A673 (cell line): ENCODE measurements around the gene TOGARAM1. TPM values are rescaled to one million over a fixed set of nuclear protein-coding genes. Genes with fewer than 3 reads are reported as not detected.

Source experiments
- BruUV-seq: library from RNA; stranded (reverse); fragments of 400-500 nt; replicated peaks from 2 replicates; lab custom pipeline; 2021; lab: Mats Ljungman, UMichigan
- CTCF ChIA-PET: fragments of 300-600 bp; sonication (Branson Sonifier 250); formaldehyde crosslinking; loops from one replicate; lab custom pipeline; 2022; ENCODE audit warnings: antibody characterized with exemption; lab: Charles Lee
- POLR2A ChIA-PET: fragments of 300-600 bp; sonication (Branson Sonifier 250); formaldehyde crosslinking; loops from one replicate; lab custom pipeline; 2022; ENCODE audit warnings: antibody characterized with exemption; ENCODE audit not compliant: low non-redundant PET; lab: Charles Lee
- DNase-seq: peaks from one replicate; pipeline ENCODE4 v3.0.0-alpha.2; 2015; ENCODE audit warnings: low spot score
- H3K27ac ChIP-seq: fragments of 200-600 bp; sonication (generic); 2 replicates; pipeline ENCODE4 v1.5.1; 2016; ENCODE audit warnings: mixed run types, low read depth, mild to moderate bottlenecking, mixed read lengths, antibody characterized with exemption, low read length; ENCODE audit not compliant: poor library complexity, severe bottlenecking
- H3K27me3 ChIP-seq: fragments of 200-600 bp; sonication (generic); replicated peaks from 2 replicates; pipeline ENCODE4 v1.6.1; 2017; ENCODE audit warnings: mixed run types, low read depth, mild to moderate bottlenecking, mixed read lengths, antibody characterized with exemption, low read length; ENCODE audit not compliant: insufficient read depth, poor library complexity
- H3K36me3 ChIP-seq: fragments of 200-600 bp; sonication (generic); 2 replicates; pipeline ENCODE4 v1.6.1; 2016; ENCODE audit warnings: mixed run types, mild to moderate bottlenecking, mixed read lengths, antibody characterized with exemption, low read length; ENCODE audit not compliant: insufficient read depth, poor library complexity, severe bottlenecking
- H3K4me1 ChIP-seq: fragments of 200-600 bp; sonication (generic); 2 replicates; pipeline ENCODE4 v1.6.1; 2017; ENCODE audit warnings: mixed run types, mild to moderate bottlenecking, mixed read lengths, antibody characterized with exemption, low read length; ENCODE audit not compliant: insufficient read depth, poor library complexity, severe bottlenecking
- H3K4me3 ChIP-seq: fragments of 200-600 bp; sonication (generic); 2 replicates; pipeline ENCODE4 v1.5.1; 2016; ENCODE audit warnings: low read depth, mixed run types, mild to moderate bottlenecking, mixed read lengths, low read length; ENCODE audit not compliant: poor library complexity, severe bottlenecking
- H3K9me3 ChIP-seq: fragments of 200-600 bp; sonication (generic); 2 replicates; pipeline ENCODE4 v1.6.1; 2016; ENCODE audit warnings: mixed run types, low read depth, mild to moderate bottlenecking, mixed read lengths, antibody characterized with exemption, low read length; ENCODE audit not compliant: poor library complexity, severe bottlenecking
- CTCF ChIP-seq: fragments of 300-800, 200-600 bp; sonication (generic); conservative IDR thresholded peaks from 2 replicates; pipeline ENCODE4 v1.5.1; 2017; ENCODE audit warnings: low read depth, mild to moderate bottlenecking, antibody characterized with exemption, low read length, moderate library complexity, mixed read lengths
- EZH2 ChIP-seq: fragments of 200-600 bp; sonication (generic); IDR thresholded peaks from 2 replicates; pipeline ENCODE4 v1.6.1; 2017; ENCODE audit warnings: borderline replicate concordance, low read depth, mild to moderate bottlenecking, mixed read lengths, antibody characterized with exemption, low read length; ENCODE audit not compliant: poor library complexity, severe bottlenecking
- intact Hi-C: fragments of 100-400 bp; cut with micrococcal nuclease; formaldehyde crosslinking; loops from one replicate; pipeline ENCODE4 v1.10.0; 2022; ENCODE audit not compliant: unreplicated experiment
- total RNA-seq: library from RNA; stranded (reverse); gene quantifications from 2 replicates; pipeline ENCODE4 v1.2.3, GENCODE V29; 2021

Gene TOGARAM1
- total RNA-seq, 1 experiment from 2014 or later = 18.5 TPM

- TF ChIP-seq CTCF = no peak
- Histone ChIP-seq H3K27ac (no peak overlapping the region), H3K27me3 (no peaks in the 10 kb centered on the region), H3K9me3 (no peaks in the 10 kb centered on the region), H3K36me3 (no peaks in the 10 kb centered on the region), H3K4me1 (peaks cover 9% of the 10 kb centered on the region), H3K4me3 (peak overlapping the region; percentile 76)
- BruUV-seq = no TSS peak
- POLR2A ChIA-PET = no interaction called here
- intact Hi-C loops = loop anchor here (5.0 kb wide), 1 partner anchor 118 kb away; the partner anchor contains the start of gene PRPF39
- DNase-seq = no peak
- CTCF ChIA-PET = no interaction called here
These were observed 1.9 kb downstream of the TOGARAM1 start for GRCh38 chr14:44963775-44964380.

GRCh38 chr14:44966601-44967336 lies 4.8 kb downstream of the TOGARAM1 start:
- peaks cover 14% of the 10 kb centered on the region for H3K36me3 ChIP-seq
- intact Hi-C loops = no loop called here
- H3K4me1 ChIP-seq = peaks cover 2% of the 10 kb centered on the region
- ChIA-PET POLR2A (no interaction called here), CTCF (no interaction called here)
- H3K27me3 ChIP-seq = no peaks in the 10 kb centered on the region
- no peak for TF ChIP-seq CTCF
- no peak for TF ChIP-seq EZH2
- peak overlapping the region; percentile 6 for H3K27ac ChIP-seq
- no peaks in the 10 kb centered on the region for H3K9me3 ChIP-seq
- H3K4me3 ChIP-seq = peak overlapping the region; percentile 33
- no peak for DNase-seq
- no TSS peak for BruUV-seq

- TF ChIP-seq EZH2 (no peak), CTCF (no peak)
- Histone ChIP-seq H3K4me3 (no peak overlapping the region), H3K9me3 (no peaks in the 10 kb centered on the region), H3K36me3 (peaks cover 14% of the 10 kb centered on the region), H3K27me3 (no peaks in the 10 kb centered on the region), H3K27ac (no peak overlapping the region), H3K4me1 (peaks cover 2% of the 10 kb centered on the region)
- intact Hi-C loops = no loop called here
- no peak for DNase-seq
- no TSS peak for BruUV-seq
- ChIA-PET CTCF (no interaction called here), POLR2A (no interaction called here)
These were observed 6.7 kb downstream of the TOGARAM1 start for GRCh38 chr14:44968714-44969113.
